DND-41 (cell line): Measurements from ENCODE around the gene RIBC2.

Source experiments
- EZH2 ChIP-seq: IDR thresholded peaks from 3 replicates; pipeline ENCODE4 v1.6.1; 2012; ENCODE audit warnings: borderline replicate concordance, low read depth, mild to moderate bottlenecking, moderate library complexity, low read length, inconsistent platforms; ENCODE audit not compliant: severe bottlenecking
- TF ChIP-seq, protein P1 (sequence below): IDR thresholded peaks from 2 replicates; pipeline ENCODE4 v1.5.1; 2012; ENCODE audit warnings: borderline replicate concordance, low read length, moderate library complexity, mild to moderate bottlenecking; ENCODE audit not compliant: poor library complexity, severe bottlenecking; ENCODE audit errors: extremely low read depth

- TF ChIP-seq, protein P1, sequence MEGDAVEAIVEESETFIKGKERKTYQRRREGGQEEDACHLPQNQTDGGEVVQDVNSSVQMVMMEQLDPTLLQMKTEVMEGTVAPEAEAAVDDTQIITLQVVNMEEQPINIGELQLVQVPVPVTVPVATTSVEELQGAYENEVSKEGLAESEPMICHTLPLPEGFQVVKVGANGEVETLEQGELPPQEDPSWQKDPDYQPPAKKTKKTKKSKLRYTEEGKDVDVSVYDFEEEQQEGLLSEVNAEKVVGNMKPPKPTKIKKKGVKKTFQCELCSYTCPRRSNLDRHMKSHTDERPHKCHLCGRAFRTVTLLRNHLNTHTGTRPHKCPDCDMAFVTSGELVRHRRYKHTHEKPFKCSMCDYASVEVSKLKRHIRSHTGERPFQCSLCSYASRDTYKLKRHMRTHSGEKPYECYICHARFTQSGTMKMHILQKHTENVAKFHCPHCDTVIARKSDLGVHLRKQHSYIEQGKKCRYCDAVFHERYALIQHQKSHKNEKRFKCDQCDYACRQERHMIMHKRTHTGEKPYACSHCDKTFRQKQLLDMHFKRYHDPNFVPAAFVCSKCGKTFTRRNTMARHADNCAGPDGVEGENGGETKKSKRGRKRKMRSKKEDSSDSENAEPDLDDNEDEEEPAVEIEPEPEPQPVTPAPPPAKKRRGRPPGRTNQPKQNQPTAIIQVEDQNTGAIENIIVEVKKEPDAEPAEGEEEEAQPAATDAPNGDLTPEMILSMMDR, result no peak
- no peak for TF ChIP-seq EZH2
Observed at GRCh38 chr22:45473626-45474237, 60.2 kb downstream of the RIBC2 start.
